VCaP (cell line): ENCODE data around the gene CTNNA3.

Experiments
- H3K27ac ChIP-seq: fragments of 450-650 bp; 2 replicates; pipeline ENCODE4 v1.5.1; 2017
- CTCF ChIP-seq: fragments of 450-650 bp; conservative IDR thresholded peaks from 2 replicates; pipeline ENCODE4 v1.5.1; 2017; ENCODE audit warnings: mild to moderate bottlenecking, moderate library complexity

CTNNA3 gene

GRCh38 chr10:66259836-66260235 lies 1436.2 kb downstream of the CTNNA3 start:
- TF ChIP-seq CTCF, result no peak
- no peak overlapping the region for H3K27ac ChIP-seq

- no peak for TF ChIP-seq CTCF
- H3K27ac ChIP-seq, result no peak overlapping the region
Measured at GRCh38 chr10:66258693-66259092, 1437.3 kb downstream of the CTNNA3 start.

GRCh38 chr10:66257801-66258200 lies 1438.2 kb downstream of the CTNNA3 start:
- H3K27ac ChIP-seq, result no peak overlapping the region
- no peak for TF ChIP-seq CTCF

GRCh38 chr10:66252986-66253385 lies 1443.0 kb downstream of the CTNNA3 start:
- no peak overlapping the region for H3K27ac ChIP-seq
- no peak for TF ChIP-seq CTCF

- TF ChIP-seq CTCF, result no peak
Measured at GRCh38 chr10:66246177-66246576, 1449.8 kb downstream of the CTNNA3 start.

GRCh38 chr10:66244953-66245352 lies 1451.0 kb downstream of the CTNNA3 start:
- no peak overlapping the region for H3K27ac ChIP-seq
- no peak for TF ChIP-seq CTCF

More at GRCh38 chr10:66246177-66246576, 1449.8 kb downstream of the CTNNA3 start:
- H3K27ac ChIP-seq, result no peak overlapping the region

GRCh38 chr10:66242885-66243284 lies 1453.1 kb downstream of the CTNNA3 start:
- H3K27ac ChIP-seq, result no peak overlapping the region

More at GRCh38 chr10:66242885-66243284, 1453.1 kb downstream of the CTNNA3 start:
- no peak for TF ChIP-seq CTCF
